Esophagus (tissue), 2 donors: ENCODE data around the gene PIK3R5. TPM values are rescaled to one million over a fixed set of nuclear protein-coding genes. Genes with fewer than 3 reads are reported as not detected.
"Not testable (repeated sequence)": the region's sequence is repeated elsewhere in the genome, so short reads cannot be mapped to it uniquely, and the experiment has no call there.

ENCODE experiments used
- H3K27ac ChIP-seq, 2 donors: one replicate each; pipeline ENCODE4 v1.5.1; 2013; ENCODE audit warnings: low read depth in 2 of 2, mild to moderate bottlenecking in 2 of 2, inconsistent platforms in 1 of 2, low read length in 1 of 2, moderate library complexity in 1 of 2
- H3K27me3 ChIP-seq, 2 donors: one replicate each; pipeline ENCODE4 v1.6.1; 2013; ENCODE audit warnings: low read length in 2 of 2, control low read depth in 1 of 2, mild to moderate bottlenecking in 1 of 2; ENCODE audit not compliant: insufficient read depth in 2 of 2, control insufficient read depth in 1 of 2
- H3K36me3 ChIP-seq, 2 donors: one replicate each; pipeline ENCODE4 v1.6.1; 2013; ENCODE audit warnings: low read length in 1 of 2; ENCODE audit not compliant: control insufficient read depth in 2 of 2, insufficient read depth in 2 of 2
- H3K4me1 ChIP-seq, 2 donors: one replicate each; pipeline ENCODE4 v1.6.1; 2013; ENCODE audit warnings: low read length in 1 of 2; ENCODE audit not compliant: control insufficient read depth in 2 of 2, insufficient read depth in 2 of 2
- H3K4me3 ChIP-seq, 2 donors: one replicate each; pipeline ENCODE4 v1.5.1; 2013; ENCODE audit warnings: low read length in 2 of 2, mild to moderate bottlenecking in 2 of 2, low read depth in 1 of 2, moderate library complexity in 1 of 2
- H3K9me3 ChIP-seq, 2 donors: one replicate each; pipeline ENCODE4 v1.6.1; 2013; ENCODE audit warnings: mild to moderate bottlenecking in 2 of 2, low read depth in 1 of 2, low read length in 1 of 2, moderate library complexity in 1 of 2; ENCODE audit not compliant: control insufficient read depth in 2 of 2, insufficient read depth in 1 of 2
- WGBS, 2 donors: extraction: QIAGEN DNeasy Blood & Tissue Kit; methylation state at CpG; one replicate each; pipeline ENCODE4 v1.1.7; 2013; 5-methylcytosine and 5-hydroxymethylcytosine counted together
- polyA plus RNA-seq, 2 donors: library from polyadenylated mRNA; stranded (reverse); fragments of 200-250 nt; gene quantifications; one replicate each; pipeline ENCODE4 v1.2.3, GENCODE V29; 2013
- donor health status: healthy with polysubstance abuse.
- donor health status: Bipolar disorder and iron deficiency.

The PIK3R5 gene
- polyA plus RNA-seq, 2 donors, result 1.1 to 1.3 TPM

DNA sequence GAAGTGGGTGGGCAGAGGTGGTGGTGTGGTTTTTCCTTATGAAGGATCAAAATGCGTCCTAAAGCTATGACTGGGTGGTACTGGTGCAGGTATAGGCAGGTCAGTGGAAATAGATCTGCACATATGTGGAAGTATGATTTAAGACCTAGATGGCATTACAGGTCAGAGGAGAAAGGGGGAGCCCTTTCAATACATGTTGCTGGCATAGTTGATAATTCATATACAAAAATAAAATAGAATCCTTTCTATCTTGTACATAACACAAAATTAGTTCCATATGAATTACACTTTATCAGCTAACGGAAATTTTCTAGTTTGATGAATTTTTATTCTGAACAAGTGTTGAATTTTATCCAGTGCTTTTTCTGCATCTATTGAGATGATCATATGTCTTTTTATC is 20.8 kb upstream of the PIK3R5 start:
- H3K4me3 ChIP-seq, result no peak overlapping the region
- WGBS, 2 donors, result 78 to 82% methylated on average over 2 of the region's 2 CpGs
- H3K36me3 ChIP-seq, result no peaks in the 10 kb centered on the region
- H3K9me3 ChIP-seq, result no peaks in the 10 kb centered on the region
- no peaks in the 10 kb centered on the region for H3K27me3 ChIP-seq
- H3K27ac ChIP-seq, result no peak overlapping the region
- no peaks in the 10 kb centered on the region for H3K4me1 ChIP-seq

DNA sequence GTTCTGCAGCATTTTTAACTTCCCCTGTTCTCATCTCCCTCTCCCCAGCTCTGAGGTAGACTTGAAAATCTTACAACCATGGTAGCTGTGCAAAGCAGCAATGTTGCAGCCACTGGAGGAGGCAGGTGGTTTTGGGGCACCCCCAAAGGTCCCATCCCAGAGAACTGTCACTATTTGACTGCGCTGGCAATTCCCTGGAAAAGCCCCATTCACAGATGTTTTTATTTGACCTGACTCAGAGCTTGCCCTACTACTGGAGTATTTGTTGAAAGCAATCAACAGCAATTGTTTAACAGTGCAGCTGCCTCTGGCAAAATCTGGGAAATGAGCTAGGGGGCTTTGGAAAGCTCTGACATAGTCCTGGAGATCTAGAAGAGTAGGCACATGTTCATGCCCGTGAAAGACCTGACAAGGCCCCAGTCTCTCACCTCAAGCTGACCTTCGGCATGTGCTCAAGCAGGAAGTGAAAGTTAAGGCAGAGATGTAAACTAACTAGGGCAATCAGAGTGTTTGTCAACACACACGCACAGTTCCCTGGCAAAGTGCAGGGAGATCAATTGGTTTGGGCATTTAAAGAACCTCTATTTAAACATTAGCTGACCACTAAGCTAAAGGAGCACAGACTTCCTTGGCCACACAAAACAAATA is 19.7 kb upstream of the PIK3R5 start:
- Histone ChIP-seq H3K27ac (no peak overlapping the region), H3K4me1 (no peaks in the 10 kb centered on the region), H3K27me3 (no peaks in the 10 kb centered on the region), H3K36me3 (no peaks in the 10 kb centered on the region), H3K9me3 (no peaks in the 10 kb centered on the region), H3K4me3 (no peak overlapping the region)
- 64 to 79% methylated on average over 4 of the region's 4 CpGs for WGBS, 2 donors

DNA sequence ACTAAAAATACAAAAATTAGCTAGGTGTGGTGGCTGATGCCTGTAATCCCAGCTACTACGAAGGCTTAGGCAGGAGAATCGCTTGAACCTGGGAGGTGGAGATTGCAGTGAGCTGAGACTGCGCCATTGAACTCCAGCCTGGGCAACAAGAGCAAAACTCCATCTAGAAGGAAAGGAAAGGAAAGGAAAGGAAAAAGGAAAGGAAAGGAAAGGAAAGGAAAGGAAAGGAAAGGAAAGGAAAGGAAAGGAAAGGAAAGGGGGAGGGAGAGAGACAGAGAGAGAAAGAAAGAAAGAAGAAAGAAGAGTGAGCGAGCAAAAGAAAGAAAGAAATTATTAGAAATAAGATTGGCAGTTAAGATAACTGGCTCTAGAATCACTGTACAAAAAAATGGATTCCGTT is 18.7 kb upstream of the PIK3R5 start:
- H3K27me3 ChIP-seq, H3K36me3 ChIP-seq, H3K9me3 ChIP-seq, H3K4me1 ChIP-seq, H3K4me3 ChIP-seq, H3K27ac ChIP-seq: not testable (repeated sequence)
- WGBS, 2 donors, result 90 to 96% methylated on average over 5 of the region's 5 CpGs

GRCh38 chr17:8981443-8981842 is 15.9 kb upstream of the PIK3R5 start:
- Histone ChIP-seq H3K4me1 (no peaks in the 10 kb centered on the region), H3K27ac (no peak overlapping the region), H3K4me3 (no peak overlapping the region), H3K36me3 (no peaks in the 10 kb centered on the region), H3K27me3 (no peaks in the 10 kb centered on the region), H3K9me3 (no peaks in the 10 kb centered on the region)
- WGBS, 2 donors, result 78 to 91% methylated on average over 2 of the region's 2 CpGs

GRCh38 chr17:8979715-8980114 is 14.2 kb upstream of the PIK3R5 start:
- H3K4me3 ChIP-seq, result no peak overlapping the region
- no peaks in the 10 kb centered on the region for H3K4me1 ChIP-seq
- H3K9me3 ChIP-seq, result no peaks in the 10 kb centered on the region
- no peaks in the 10 kb centered on the region for H3K36me3 ChIP-seq
- H3K27ac ChIP-seq, result no peak overlapping the region
- H3K27me3 ChIP-seq, result no peaks in the 10 kb centered on the region

DNA sequence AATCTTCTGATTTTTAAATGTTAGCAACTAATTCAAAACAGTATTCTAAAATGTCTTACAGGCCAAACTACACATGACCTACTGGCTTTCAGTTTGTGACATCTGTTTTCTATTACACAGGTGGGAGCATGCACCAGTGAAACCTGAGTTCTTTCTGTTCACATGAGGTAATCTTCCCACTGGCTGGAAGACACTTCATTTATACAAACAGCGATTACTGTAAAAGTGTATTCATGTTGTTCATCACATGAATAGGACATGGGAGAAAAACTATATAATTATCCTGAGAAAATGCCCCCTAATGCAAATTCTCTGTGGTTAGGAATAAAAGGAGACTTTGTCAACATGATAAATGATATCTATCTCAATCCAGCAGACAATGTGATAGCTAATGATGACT is 11.1 kb upstream of the PIK3R5 start:
- H3K36me3 ChIP-seq, result no peaks in the 10 kb centered on the region
- 83 to 84% methylated on average over 1 of the region's 1 CpG for WGBS, 2 donors
- H3K4me3 ChIP-seq, result no peak overlapping the region

GRCh38 chr17:8975091-8975725 is 9.7 kb upstream of the PIK3R5 start:
- Histone ChIP-seq H3K4me1 (no peaks in the 10 kb centered on the region), H3K9me3 (no peaks in the 10 kb centered on the region), H3K27ac (no peak overlapping the region), H3K36me3 (no peaks in the 10 kb centered on the region), H3K27me3 (no peaks in the 10 kb centered on the region), H3K4me3 (no peak overlapping the region)
- WGBS, 2 donors, result 88 to 93% methylated on average over 9 of the region's 9 CpGs

More for the DNA sequence above, 11.1 kb upstream of the PIK3R5 start:
- Histone ChIP-seq H3K9me3 (no peaks in the 10 kb centered on the region), H3K27me3 (no peaks in the 10 kb centered on the region), H3K4me1 (no peaks in the 10 kb centered on the region), H3K27ac (no peak overlapping the region)

DNA sequence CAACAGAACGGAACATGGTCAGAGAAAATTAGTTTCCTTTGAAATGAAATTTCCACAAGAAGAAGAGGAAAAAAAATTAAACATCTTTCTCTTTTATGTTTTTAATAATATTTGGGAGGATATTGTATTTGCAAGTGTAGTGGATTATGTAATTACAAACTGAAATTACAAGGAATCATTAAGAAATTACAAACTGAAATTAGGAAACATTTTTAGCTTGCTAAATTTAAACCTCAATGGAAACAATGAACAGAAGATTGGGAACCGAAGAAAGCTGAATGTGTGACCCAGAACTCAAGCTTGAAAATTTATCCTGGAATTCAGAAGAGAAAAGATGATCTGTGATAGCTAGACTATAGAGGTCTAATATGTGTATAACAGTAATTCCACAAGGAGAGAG is 4.4 kb upstream of the PIK3R5 start:
- Histone ChIP-seq H3K27ac (no peak overlapping the region), H3K36me3 (no peaks in the 10 kb centered on the region)
- 80 to 92% methylated on average over 2 of the region's 2 CpGs for WGBS, 2 donors

GRCh38 chr17:8968503-8968902 is 3.0 kb upstream of the PIK3R5 start:
- Histone ChIP-seq H3K4me1 (peaks cover 0 to 5% of the 10 kb centered on the region in 2 donors), H3K4me3 (no peak overlapping the region), H3K27me3 (peaks cover 0 to 9% of the 10 kb centered on the region in 2 donors), H3K36me3 (no peaks in the 10 kb centered on the region), H3K27ac (no peak overlapping the region), H3K9me3 (peaks cover 0 to 2% of the 10 kb centered on the region in 2 donors)
- 81 to 83% methylated on average over 3 of the region's 3 CpGs for WGBS, 2 donors

More for the DNA sequence above, 4.4 kb upstream of the PIK3R5 start:
- H3K4me3 ChIP-seq, result no peak overlapping the region
- peaks cover 0 to 5% of the 10 kb centered on the region in 2 donors for H3K4me1 ChIP-seq
- H3K27me3 ChIP-seq, result peaks cover 0 to 9% of the 10 kb centered on the region in 2 donors
- peaks cover 0 to 2% of the 10 kb centered on the region in 2 donors for H3K9me3 ChIP-seq

DNA sequence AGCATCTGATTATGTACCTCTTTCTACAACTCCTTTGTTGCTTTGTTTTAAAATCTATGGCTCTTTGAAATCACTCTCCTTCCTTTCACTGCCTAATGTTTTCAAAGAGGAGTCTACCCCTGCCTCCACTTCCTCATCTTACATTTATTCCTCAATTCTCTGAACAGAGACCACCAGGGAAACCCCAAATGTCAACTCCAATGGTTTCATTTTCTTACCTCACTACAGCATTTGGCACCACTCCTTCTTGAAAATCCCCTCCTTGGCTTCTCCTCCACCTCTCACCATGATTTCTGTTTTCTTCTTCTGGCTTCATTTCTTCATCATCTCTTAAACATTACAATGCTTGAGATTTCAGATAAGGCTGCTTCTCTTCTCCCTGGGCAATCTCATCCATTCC is 2.4 kb upstream of the PIK3R5 start:
- Histone ChIP-seq H3K4me1 (peaks cover 0 to 5% of the 10 kb centered on the region in 2 donors), H3K36me3 (no peaks in the 10 kb centered on the region), H3K27ac (no peak overlapping the region), H3K4me3 (no peak overlapping the region), H3K27me3 (peaks cover 0 to 9% of the 10 kb centered on the region in 2 donors), H3K9me3 (peaks cover 0 to 2% of the 10 kb centered on the region in 2 donors)
